CD4-positive, CD25-positive, alpha-beta regulatory T cell (primary cell): ENCODE data around the gene DLG2. TPM values are rescaled to one million over a fixed set of nuclear protein-coding genes. Genes with fewer than 3 reads are reported as not detected.

Source experiments
- ATAC-seq, 2 donors: fragments of 150-1000 bp; cut with Tn5 transposase; one replicate each; pipeline ENCODE4 v1.10.0; 2021; ENCODE audit warnings: low read depth in 2 of 2, moderate number of reproducible peaks in 2 of 2, moderate library complexity in 1 of 2
- DNase-seq, 3 donors: peaks; one replicate each; pipeline versions ENCODE4 v3.0.0 to v3.0.0-alpha.2; 2012 to 2022; ENCODE audit warnings: mixed read lengths in 1 of 3
- H3K27ac ChIP-seq: one replicate; pipeline ENCODE4 v1.7.0; 2013; ENCODE audit warnings: mild to moderate bottlenecking, low read length; ENCODE audit not compliant: insufficient read depth, poor library complexity, severe bottlenecking
- H3K27me3 ChIP-seq: one replicate; pipeline ENCODE4 v1.7.0; 2013; ENCODE audit warnings: low read length; ENCODE audit not compliant: control insufficient read depth, insufficient read depth
- H3K36me3 ChIP-seq: one replicate; pipeline ENCODE4 v1.7.0; 2013; ENCODE audit warnings: mild to moderate bottlenecking, low read length, moderate library complexity; ENCODE audit not compliant: control insufficient read depth, insufficient read depth
- H3K4me1 ChIP-seq: 2 replicates; pipeline ENCODE4 v1.7.0; 2013; ENCODE audit warnings: mild to moderate bottlenecking, low read length; ENCODE audit not compliant: insufficient read depth, control insufficient read depth, poor library complexity, severe bottlenecking
- H3K4me3 ChIP-seq: one replicate; pipeline ENCODE4 v1.7.0; 2013; ENCODE audit warnings: low read depth, mild to moderate bottlenecking, low read length, moderate library complexity
- H3K9me3 ChIP-seq, 2 experiments: 1 replicate in 1 of 2; 2 replicates in 1 of 2; pipeline ENCODE4 v1.7.0; 2013; ENCODE audit warnings: low read length in 2 of 2, mild to moderate bottlenecking in 1 of 2, moderate library complexity in 1 of 2; ENCODE audit not compliant: control insufficient read depth in 2 of 2
- H3K27ac Mint-ChIP-seq, 3 donors: one replicate each; pipeline ENCODE4 v1.8.0; 2020 to 2022; ENCODE audit warnings: mild to moderate bottlenecking in 3 of 3, mixed read lengths in 3 of 3, moderate library complexity in 2 of 3
- H3K27me3 Mint-ChIP-seq: one replicate; pipeline ENCODE4 v1.8.0; 2022; ENCODE audit warnings: mild to moderate bottlenecking, mixed read lengths
- H3K36me3 Mint-ChIP-seq: one replicate; pipeline ENCODE4 v1.8.0; 2020; ENCODE audit warnings: mixed read lengths
- H3K4me1 Mint-ChIP-seq, 4 donors: one replicate each; pipeline ENCODE4 v1.8.0; 2020 to 2022; ENCODE audit warnings: mixed read lengths in 4 of 4, mild to moderate bottlenecking in 1 of 4
- H3K4me3 Mint-ChIP-seq, 4 donors: one replicate each; pipeline ENCODE4 v1.8.0; 2020 to 2022; ENCODE audit warnings: mild to moderate bottlenecking in 4 of 4, mixed read lengths in 4 of 4, moderate library complexity in 3 of 4
- H3K9me3 Mint-ChIP-seq, 7 donors: one replicate each; pipeline ENCODE4 v1.8.0; 2020 to 2022; ENCODE audit warnings: mixed read lengths in 7 of 7, mild to moderate bottlenecking in 3 of 7, moderate library complexity in 2 of 7
- polyA plus RNA-seq, 4 donors: library from polyadenylated mRNA; unstranded; fragments of 300-500 nt; fragmentation: Illumina TruSeq; gene quantifications; one replicate each; pipeline ENCODE4 v1.2.3, GENCODE V29; 2021
- total RNA-seq: library from RNA; stranded (reverse); gene quantifications from one replicate; pipeline ENCODE4 v1.2.3, GENCODE V29; 2022

The DLG2 gene
- total and polyA plus RNA-seq, 5 donors from 2014 or later = 0.26 to 2.0 (median 0.94) TPM

GRCh38 chr11:84480131-84480530 lies 1147.0 kb downstream of the DLG2 start:
- H3K27ac ChIP-seq = no peak overlapping the region
- no peak for DNase-seq
- Mint-ChIP-seq H3K9me3 (peaks cover 0 to 14% (median 1%) of the 10 kb centered on the region in 7 donors), H3K4me1 (no peaks in the 10 kb centered on the region), H3K4me3 (no peak overlapping the region), H3K27me3 (no peaks in the 10 kb centered on the region), H3K27ac (no peak overlapping the region), H3K36me3 (no peaks in the 10 kb centered on the region)
- no peak for ATAC-seq
- H3K4me3 ChIP-seq = no peak overlapping the region
- H3K9me3 ChIP-seq = peaks cover 0 to 2% of the 10 kb centered on the region in 2 experiments
- H3K4me1 ChIP-seq = no peaks in the 10 kb centered on the region
- no peaks in the 10 kb centered on the region for H3K27me3 ChIP-seq
- H3K36me3 ChIP-seq = no peaks in the 10 kb centered on the region

- DNase-seq (no peak), ATAC-seq (no peak)
- no peaks in the 10 kb centered on the region for H3K4me1 Mint-ChIP-seq
- H3K4me3 ChIP-seq = no peak overlapping the region
- H3K27ac Mint-ChIP-seq = no peak overlapping the region
- H3K9me3 Mint-ChIP-seq = peaks cover 0 to 20% (median 2%) of the 10 kb centered on the region in 7 donors
- no peaks in the 10 kb centered on the region for H3K27me3 ChIP-seq
- H3K27me3 Mint-ChIP-seq = no peaks in the 10 kb centered on the region
- H3K4me3 Mint-ChIP-seq = no peak overlapping the region
- no peaks in the 10 kb centered on the region for H3K36me3 ChIP-seq
- H3K4me1 ChIP-seq = no peaks in the 10 kb centered on the region
- no peaks in the 10 kb centered on the region for H3K36me3 Mint-ChIP-seq
- peaks cover 0 to 2% of the 10 kb centered on the region in 2 experiments for H3K9me3 ChIP-seq
- no peak overlapping the region for H3K27ac ChIP-seq
These were observed 1150.6 kb downstream of the DLG2 start for GRCh38 chr11:84476581-84476980.

DNA sequence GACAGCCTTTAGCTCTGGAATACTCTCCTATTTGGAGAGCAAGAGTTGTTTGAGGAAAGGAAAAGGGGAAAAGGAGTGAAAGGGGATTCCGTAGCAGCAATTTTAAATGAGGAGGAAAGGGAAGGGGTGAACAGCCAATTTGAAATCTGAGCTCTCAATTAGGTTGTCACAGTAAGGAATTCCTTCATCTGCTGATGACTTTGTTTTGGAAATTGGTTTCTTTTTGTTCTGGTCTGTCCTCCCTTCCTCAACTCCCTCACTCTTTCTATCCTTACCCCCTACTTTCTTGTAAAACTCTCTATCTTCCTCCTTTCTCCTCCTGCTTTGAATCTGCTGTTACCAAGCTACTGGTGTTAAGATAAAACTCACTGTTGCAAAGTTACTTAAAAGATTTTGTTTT lies 1155.6 kb downstream of the DLG2 start:
- Mint-ChIP-seq H3K9me3 (peaks cover 0 to 13% (median 5%) of the 10 kb centered on the region in 7 donors), H3K36me3 (no peaks in the 10 kb centered on the region), H3K4me3 (no peak overlapping the region), H3K27me3 (no peaks in the 10 kb centered on the region), H3K4me1 (no peaks in the 10 kb centered on the region), H3K27ac (no peak overlapping the region)
- no peaks in the 10 kb centered on the region for H3K27me3 ChIP-seq
- H3K27ac ChIP-seq = no peak overlapping the region
- no peak overlapping the region for H3K4me3 ChIP-seq
- no peaks in the 10 kb centered on the region for H3K4me1 ChIP-seq
- ATAC-seq (no peak), DNase-seq (no peak)
- H3K9me3 ChIP-seq = peaks cover 0 to 2% of the 10 kb centered on the region in 2 experiments
- H3K36me3 ChIP-seq = no peaks in the 10 kb centered on the region

- H3K36me3 Mint-ChIP-seq = no peaks in the 10 kb centered on the region
- H3K27ac ChIP-seq = no peak overlapping the region
These were observed 1158.9 kb downstream of the DLG2 start for GRCh38 chr11:84468235-84468634.

DNA sequence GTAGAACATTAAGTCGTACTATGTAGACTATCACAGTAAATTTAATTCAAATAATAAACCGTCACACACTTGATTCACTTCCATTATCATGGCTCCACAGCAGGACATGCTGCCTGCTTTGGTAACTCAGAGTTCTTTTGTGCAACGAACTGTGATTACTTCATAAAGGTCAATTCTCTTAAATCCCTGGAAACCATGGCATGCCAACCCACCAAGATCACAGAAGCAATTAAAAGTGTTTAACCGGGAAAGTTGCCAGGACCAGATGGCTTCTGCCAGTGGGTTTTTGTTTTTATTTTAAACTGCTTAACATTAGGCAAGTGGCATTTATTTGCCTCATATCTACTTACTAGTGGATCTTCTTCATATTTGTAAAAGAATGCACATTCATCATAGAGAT lies 1162.1 kb downstream of the DLG2 start:
- no peak overlapping the region for H3K27ac ChIP-seq
- H3K36me3 Mint-ChIP-seq = no peaks in the 10 kb centered on the region
- no peaks in the 10 kb centered on the region for H3K4me1 Mint-ChIP-seq
- no peaks in the 10 kb centered on the region for H3K4me1 ChIP-seq
- H3K9me3 ChIP-seq = no peaks in the 10 kb centered on the region
- H3K9me3 Mint-ChIP-seq = peaks cover 1 to 16% (median 3%) of the 10 kb centered on the region in 7 donors
- H3K4me3 Mint-ChIP-seq = no peak overlapping the region
- no peak for DNase-seq
- no peak overlapping the region for H3K27ac Mint-ChIP-seq
- no peaks in the 10 kb centered on the region for H3K27me3 Mint-ChIP-seq
- no peak for ATAC-seq
- H3K36me3 ChIP-seq = no peaks in the 10 kb centered on the region
- H3K27me3 ChIP-seq = no peaks in the 10 kb centered on the region
- H3K4me3 ChIP-seq = no peak overlapping the region

More at GRCh38 chr11:84468235-84468634, 1158.9 kb downstream of the DLG2 start:
- H3K27me3 Mint-ChIP-seq = no peaks in the 10 kb centered on the region
- Histone ChIP-seq H3K4me3 (no peak overlapping the region), H3K9me3 (no peaks in the 10 kb centered on the region), H3K36me3 (no peaks in the 10 kb centered on the region), H3K4me1 (no peaks in the 10 kb centered on the region), H3K27me3 (no peaks in the 10 kb centered on the region)
- H3K9me3 Mint-ChIP-seq = peaks cover 0 to 14% (median 5%) of the 10 kb centered on the region in 7 donors
- H3K4me3 Mint-ChIP-seq = no peak overlapping the region
- ATAC-seq (no peak), DNase-seq (no peak)
- H3K4me1 Mint-ChIP-seq = no peaks in the 10 kb centered on the region
- H3K27ac Mint-ChIP-seq = no peak overlapping the region

DNA sequence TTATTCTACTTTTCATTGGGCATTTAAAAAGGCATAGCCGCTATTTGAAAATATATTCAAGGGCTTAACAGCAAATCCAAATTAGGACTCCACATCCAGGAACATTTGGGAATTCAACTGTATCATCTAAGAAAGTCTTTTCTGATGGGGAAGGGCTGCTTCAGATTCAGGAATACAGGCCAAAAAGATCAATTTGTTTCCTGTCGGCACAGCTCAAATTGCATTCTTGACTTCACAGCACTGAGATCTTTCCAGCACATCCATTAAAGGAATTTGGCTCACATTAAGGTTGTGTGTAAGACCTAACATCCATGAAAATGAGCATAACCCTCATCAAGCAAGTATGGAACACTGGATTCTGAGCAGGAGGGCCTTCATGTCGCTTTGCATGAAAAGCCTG lies 1171.5 kb downstream of the DLG2 start:
- H3K4me1 Mint-ChIP-seq = no peaks in the 10 kb centered on the region
- Histone ChIP-seq H3K9me3 (no peaks in the 10 kb centered on the region), H3K4me3 (no peak overlapping the region), H3K27me3 (no peaks in the 10 kb centered on the region), H3K36me3 (no peaks in the 10 kb centered on the region), H3K4me1 (no peaks in the 10 kb centered on the region), H3K27ac (no peak overlapping the region)
- no peaks in the 10 kb centered on the region for H3K36me3 Mint-ChIP-seq
- no peak overlapping the region for H3K27ac Mint-ChIP-seq
- peaks cover 1 to 14% (median 7%) of the 10 kb centered on the region in 7 donors for H3K9me3 Mint-ChIP-seq
- no peak overlapping the region for H3K4me3 Mint-ChIP-seq
- ATAC-seq = no peak
- peaks cover 5% of the 10 kb centered on the region for H3K27me3 Mint-ChIP-seq
- no peak for DNase-seq

- H3K9me3 Mint-ChIP-seq = peaks cover 1 to 24% (median 9%) of the 10 kb centered on the region in 7 donors
- no peak overlapping the region for H3K27ac Mint-ChIP-seq
- H3K36me3 Mint-ChIP-seq = no peaks in the 10 kb centered on the region
- H3K27me3 Mint-ChIP-seq = peaks cover 5% of the 10 kb centered on the region
- no peaks in the 10 kb centered on the region for H3K27me3 ChIP-seq
- no peaks in the 10 kb centered on the region for H3K36me3 ChIP-seq
- H3K4me3 Mint-ChIP-seq = no peak overlapping the region
- no peaks in the 10 kb centered on the region for H3K9me3 ChIP-seq
- no peak overlapping the region for H3K4me3 ChIP-seq
- no peak overlapping the region for H3K27ac ChIP-seq
- no peaks in the 10 kb centered on the region for H3K4me1 ChIP-seq
- ATAC-seq = no peak
- no peaks in the 10 kb centered on the region for H3K4me1 Mint-ChIP-seq
- no peak for DNase-seq
These were observed 1174.9 kb downstream of the DLG2 start for GRCh38 chr11:84452211-84452610.

DNA sequence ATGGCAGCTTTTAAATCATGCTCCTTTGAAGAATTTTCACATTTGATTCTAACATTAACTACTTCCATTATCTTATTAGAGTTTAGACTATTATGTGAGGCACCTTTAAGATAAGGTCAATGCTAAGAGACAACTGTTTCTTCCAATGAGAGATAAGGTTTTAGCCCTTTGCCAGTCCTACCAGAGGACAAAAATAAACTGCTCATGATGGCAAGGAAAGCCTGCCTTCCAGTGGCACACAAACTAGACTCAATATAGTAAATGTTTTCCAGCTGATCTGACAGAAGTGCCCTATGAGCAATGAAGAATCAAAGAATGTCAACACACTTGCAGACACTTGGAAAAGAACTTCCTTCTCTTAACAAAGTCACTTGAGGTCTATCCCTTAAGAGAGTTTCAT lies 1188.6 kb downstream of the DLG2 start:
- H3K9me3 Mint-ChIP-seq = peaks cover 0 to 11% (median 3%) of the 10 kb centered on the region in 7 donors

More for the DNA sequence above, 1188.6 kb downstream of the DLG2 start:
- no peaks in the 10 kb centered on the region for H3K4me1 ChIP-seq
- Mint-ChIP-seq H3K36me3 (no peaks in the 10 kb centered on the region), H3K4me3 (no peak overlapping the region), H3K4me1 (no peaks in the 10 kb centered on the region), H3K27me3 (no peaks in the 10 kb centered on the region), H3K27ac (no peak overlapping the region)
- H3K36me3 ChIP-seq = no peaks in the 10 kb centered on the region
- no peaks in the 10 kb centered on the region for H3K27me3 ChIP-seq
- DNase-seq (no peak), ATAC-seq (no peak)
- H3K27ac ChIP-seq = no peak overlapping the region
- no peaks in the 10 kb centered on the region for H3K9me3 ChIP-seq
- H3K4me3 ChIP-seq = no peak overlapping the region
